SK-N-SH treated with all-trans-retinoic acid at 6 μM for 48 hours (cell line): ENCODE measurements around the gene CLDND2.

Source experiments
- ATAC-seq: fragments of 200-7000 bp; cut with Tn5 transposase; 3 replicates; pipeline ENCODE4 v1.9.1; 2020; ENCODE audit warnings: mild to moderate bottlenecking, moderate library complexity
- ARNTL ChIP-seq: fragments of 450-650 bp; formaldehyde crosslinking; IDR thresholded peaks from 2 replicates; pipeline ENCODE4 v1.5.0; 2020; ENCODE audit warnings: low read depth, mild to moderate bottlenecking, moderate library complexity, borderline replicate concordance
- BACH2 ChIP-seq: fragments of 250-450 bp; sonication (Bioruptor Pico); IDR thresholded peaks from 2 replicates; pipeline ENCODE4 v1.9.0; 2021; ENCODE audit warnings: mild to moderate bottlenecking, borderline replicate concordance
- CSDC2 ChIP-seq: fragments of 250-450 bp; sonication (Bioruptor Pico); IDR thresholded peaks from 2 replicates; pipeline ENCODE4 v1.5.0; 2020; ENCODE audit warnings: mild to moderate bottlenecking, moderate library complexity
- CSRNP3 ChIP-seq: fragments of 250-450 bp; sonication (Bioruptor Pico); IDR thresholded peaks from 2 replicates; pipeline ENCODE4 v1.5.1; 2021; ENCODE audit warnings: mild to moderate bottlenecking, moderate library complexity
- ESRRG ChIP-seq: fragments of 250-450 bp; sonication (Bioruptor Pico); IDR thresholded peaks from 2 replicates; pipeline ENCODE4 v1.6.1; 2021; ENCODE audit warnings: mild to moderate bottlenecking
- GLIS3 ChIP-seq: fragments of 250-450 bp; sonication (Bioruptor Pico); IDR thresholded peaks from 2 replicates; pipeline ENCODE4 v1.5.0; 2020; ENCODE audit warnings: mild to moderate bottlenecking, moderate library complexity
- ISL1 ChIP-seq: fragments of 250-450 bp; sonication (Bioruptor Pico); IDR thresholded peaks from 2 replicates; pipeline ENCODE4 v2.1.2; 2022; ENCODE audit warnings: mild to moderate bottlenecking, moderate library complexity
- OSR1 ChIP-seq: fragments of 250-450 bp; sonication (Bioruptor Pico); IDR thresholded peaks from 2 replicates; pipeline ENCODE4 v1.8.0; 2022; ENCODE audit warnings: moderate library complexity, mild to moderate bottlenecking, inconsistent platforms
- PATZ1 ChIP-seq: fragments of 250-450 bp; sonication (Bioruptor Pico); IDR thresholded peaks from 2 replicates; pipeline ENCODE4 v1.8.0; 2020; ENCODE audit warnings: mild to moderate bottlenecking, moderate library complexity, borderline replicate concordance
- PPARA ChIP-seq: fragments of 250-450 bp; sonication (Bioruptor Pico); IDR thresholded peaks from 2 replicates; pipeline ENCODE4 v1.5.0; 2020; ENCODE audit warnings: mild to moderate bottlenecking, borderline replicate concordance
- RARB ChIP-seq: fragments of 250-450 bp; sonication (Bioruptor Pico); IDR thresholded peaks from 2 replicates; pipeline ENCODE4 v1.8.0; 2021; ENCODE audit warnings: mild to moderate bottlenecking, moderate library complexity
- SNAI2 ChIP-seq: fragments of 250-450 bp; sonication (Bioruptor Pico); IDR thresholded peaks from 2 replicates; pipeline ENCODE4 v1.5.0; 2020; ENCODE audit warnings: mild to moderate bottlenecking, moderate library complexity
- TCF4 ChIP-seq: fragments of 250-450 bp; sonication (Bioruptor Pico); IDR thresholded peaks from 2 replicates; pipeline ENCODE4 v1.8.0; 2021; ENCODE audit warnings: mild to moderate bottlenecking, moderate library complexity, borderline replicate concordance
- TSHZ2 ChIP-seq: fragments of 250-450 bp; sonication (Bioruptor Pico); IDR thresholded peaks from 2 replicates; pipeline ENCODE4 v1.5.0; 2020; ENCODE audit warnings: mild to moderate bottlenecking, moderate library complexity
- ZC3H10 ChIP-seq: fragments of 250-450 bp; sonication (Bioruptor Pico); IDR thresholded peaks from 2 replicates; pipeline ENCODE4 v1.5.1; 2021; ENCODE audit warnings: mild to moderate bottlenecking, moderate library complexity
- ZFP3 ChIP-seq: fragments of 250-450 bp; sonication (Bioruptor Pico); IDR thresholded peaks from 2 replicates; pipeline ENCODE4 v1.5.0; 2020; ENCODE audit warnings: mild to moderate bottlenecking, moderate library complexity
- ZFP30 ChIP-seq: fragments of 450-650 bp; formaldehyde crosslinking; IDR thresholded peaks from 2 replicates; pipeline ENCODE4 v1.5.0; 2022; ENCODE audit warnings: mild to moderate bottlenecking, moderate library complexity
- ZNF565 ChIP-seq: fragments of 450-650 bp; formaldehyde crosslinking; conservative IDR thresholded peaks from 2 replicates; pipeline ENCODE4 v1.5.0; 2020; ENCODE audit warnings: low read depth, mild to moderate bottlenecking, moderate library complexity
- ZNF70 ChIP-seq: fragments of 450-650 bp; formaldehyde crosslinking; IDR thresholded peaks from 2 replicates; pipeline ENCODE4 v1.5.0; 2020; ENCODE audit warnings: mild to moderate bottlenecking, moderate library complexity
- ZNF8 ChIP-seq: fragments of 450-650 bp; formaldehyde crosslinking; IDR thresholded peaks from 2 replicates; pipeline ENCODE4 v1.5.0; 2020; ENCODE audit warnings: mild to moderate bottlenecking, moderate library complexity
- TF ChIP-seq, protein P1 (sequence below): fragments of 250-450 bp; sonication (Bioruptor Pico); IDR thresholded peaks from 2 replicates; pipeline ENCODE4 v1.5.1; 2020; ENCODE audit warnings: low read depth, mild to moderate bottlenecking, moderate library complexity

The CLDND2 gene

GRCh38 chr19:51323481-51324166 lies 45.2 kb downstream of the CLDND2 start:
- TF ChIP-seq TCF4 (CRISPR knock-in tag) (no peak), ZNF8 (CRISPR knock-in tag) (no peak), RARB (CRISPR knock-in tag) (no peak), BACH2 (no peak), ZNF70 (CRISPR knock-in tag) (no peak), PPARA (no peak), ZFP3 (no peak), PATZ1 (no peak), CSRNP3 (no peak), SNAI2 (CRISPR knock-in tag) (no peak), ISL1 (CRISPR knock-in tag) (no peak), CSDC2 (CRISPR knock-in tag) (no peak), ESRRG (CRISPR knock-in tag) (no peak), ZFP30 (no peak), OSR1 (CRISPR knock-in tag) (no peak), TSHZ2 (no peak), ARNTL (CRISPR knock-in tag) (no peak)
- TF ChIP-seq, protein P1, sequence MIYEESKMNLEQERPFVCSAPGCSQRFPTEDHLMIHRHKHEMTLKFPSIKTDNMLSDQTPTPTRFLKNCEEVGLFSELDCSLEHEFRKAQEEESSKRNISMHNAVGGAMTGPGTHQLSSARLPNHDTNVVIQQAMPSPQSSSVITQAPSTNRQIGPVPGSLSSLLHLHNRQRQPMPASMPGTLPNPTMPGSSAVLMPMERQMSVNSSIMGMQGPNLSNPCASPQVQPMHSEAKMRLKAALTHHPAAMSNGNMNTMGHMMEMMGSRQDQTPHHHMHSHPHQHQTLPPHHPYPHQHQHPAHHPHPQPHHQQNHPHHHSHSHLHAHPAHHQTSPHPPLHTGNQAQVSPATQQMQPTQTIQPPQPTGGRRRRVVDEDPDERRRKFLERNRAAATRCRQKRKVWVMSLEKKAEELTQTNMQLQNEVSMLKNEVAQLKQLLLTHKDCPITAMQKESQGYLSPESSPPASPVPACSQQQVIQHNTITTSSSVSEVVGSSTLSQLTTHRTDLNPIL (CRISPR knock-in tag): no peak
- no peak for ATAC-seq

GRCh38 chr19:51321799-51322198 lies 47.0 kb downstream of the CLDND2 start:
- ATAC-seq: no peak
- TF ChIP-seq TSHZ2 (no peak), ARNTL (CRISPR knock-in tag) (no peak), SNAI2 (CRISPR knock-in tag) (no peak), OSR1 (CRISPR knock-in tag) (no peak), ZNF565 (no peak), ZFP30 (no peak), BACH2 (no peak), ZNF70 (CRISPR knock-in tag) (no peak), TCF4 (CRISPR knock-in tag) (no peak), ESRRG (CRISPR knock-in tag) (no peak), ISL1 (CRISPR knock-in tag) (no peak), CSRNP3 (no peak), PATZ1 (no peak), ZNF8 (CRISPR knock-in tag) (no peak), GLIS3 (CRISPR knock-in tag) (no peak), ZC3H10 (CRISPR knock-in tag) (no peak)
- TF ChIP-seq, protein P1 (CRISPR knock-in tag): no peak
